GM12878 (cell line): ENCODE measurements around the gene IDI1. TPM values are rescaled to one million over a fixed set of nuclear protein-coding genes. Genes with fewer than 3 reads are reported as not detected.

Experiments
- ATAC-seq: fragments of 200-7000 bp; cut with Tn5 transposase; 3 replicates; pipeline ENCODE4 v1.9.1; 2020; ENCODE audit warnings: mild to moderate bottlenecking, moderate library complexity
- BruUV-seq: library from RNA; stranded (reverse); fragments of 400-500 nt; replicated peaks from 2 replicates; lab custom pipeline; 2021; lab: Mats Ljungman, UMichigan
- CTCF ChIA-PET: fragments of 300-600 bp; sonication (Branson Sonifier 250); formaldehyde crosslinking; extraction: SDS; loops from one replicate; lab custom pipeline; 2021; ENCODE audit warnings: inconsistent platforms; lab: Yijun Ruan, JAX
- POLR2A ChIA-PET: fragments of 350-600 bp; formaldehyde crosslinking; extraction: SDS; loops from one replicate; lab custom pipeline; 2021; ENCODE audit warnings: inconsistent platforms; lab: Charles Lee
- RAD21 ChIA-PET: fragments of 300-600 bp; sonication (Branson Sonifier 250); formaldehyde crosslinking; loops from one replicate; lab custom pipeline; 2023; ENCODE audit warnings: antibody characterized with exemption; ENCODE audit not compliant: unreplicated experiment; lab: Charles Lee
- SMC1A ChIA-PET: fragments of 300-600 bp; sonication (Branson Sonifier 250); formaldehyde crosslinking; loops from one replicate; lab custom pipeline; 2023; ENCODE audit not compliant: unreplicated experiment, uncharacterized antibody; lab: Charles Lee
- DNase-seq: peaks from one replicate; pipeline ENCODE4 v3.0.0-alpha.2; 2011; ENCODE audit warnings: low read depth, low spot score
- FAIRE-seq: peaks from 3 replicates; lab custom pipeline; 2011; peaks lifted over from hg19 to GRCh38; lab: Jason Lieb, UNC
- H2AFZ ChIP-seq: 2 replicates; pipeline ENCODE4 v1.6.0; 2011; ENCODE audit warnings: low read depth, low read length, control low read depth; ENCODE audit not compliant: control insufficient read depth
- H3K27ac ChIP-seq: 2 replicates; pipeline ENCODE4 v1.5.1; 2011; ENCODE audit warnings: control low read depth; ENCODE audit not compliant: control insufficient read depth, insufficient read depth
- H3K27me3 ChIP-seq, 2 experiments: replicated peaks in 1 of 2; 2 replicates each; pipeline versions ENCODE4 v1.6.0 to v1.6.1; 2011; ENCODE audit warnings: low read length in 1 of 2; ENCODE audit not compliant: control insufficient read depth in 2 of 2, insufficient read depth in 2 of 2
- H3K36me3 ChIP-seq, 2 experiments: 2 replicates each; pipeline ENCODE4 v1.5.1; 2011; ENCODE audit warnings: low read length in 1 of 2; ENCODE audit not compliant: control insufficient read depth in 2 of 2, insufficient read depth in 2 of 2
- H3K4me1 ChIP-seq: 2 replicates; pipeline ENCODE4 v1.6.1; 2011; ENCODE audit warnings: mild to moderate bottlenecking, low read length, moderate library complexity, mixed read lengths; ENCODE audit not compliant: control insufficient read depth, insufficient read depth
- H3K4me2 ChIP-seq: 2 replicates; pipeline ENCODE4 v1.6.0; 2011; ENCODE audit warnings: control low read depth; ENCODE audit not compliant: control insufficient read depth, insufficient read depth
- H3K4me3 ChIP-seq: fragments of 200-600 bp; sonication (generic); 2 replicates; pipeline ENCODE4 v1.5.1; 2016
- H3K79me2 ChIP-seq: 2 replicates; pipeline ENCODE4 v1.6.0; 2011; ENCODE audit warnings: low read length; ENCODE audit not compliant: control insufficient read depth, insufficient read depth
- H3K9ac ChIP-seq: 2 replicates; pipeline ENCODE4 v1.8.0; 2011; ENCODE audit warnings: low read length, control low read depth, mixed read lengths; ENCODE audit not compliant: control insufficient read depth, insufficient read depth
- H3K9me3 ChIP-seq: replicated peaks from 3 replicates; pipeline ENCODE4 v1.5.1; 2011; ENCODE audit warnings: mild to moderate bottlenecking, low read length; ENCODE audit not compliant: control insufficient read depth, insufficient read depth
- H4K20me1 ChIP-seq: 2 replicates; pipeline ENCODE4 v1.6.0; 2011; ENCODE audit not compliant: control insufficient read depth, insufficient read depth
- CREB1 ChIP-seq: IDR thresholded peaks from 2 replicates; pipeline ENCODE4 v1.6.1; 2012; ENCODE audit warnings: low read depth, mild to moderate bottlenecking, inconsistent platforms
- GABPA ChIP-seq: IDR thresholded peaks from 2 replicates; pipeline ENCODE4 v1.6.1; 2014; ENCODE audit warnings: antibody characterized with exemption, low read depth, mild to moderate bottlenecking, inconsistent platforms
- HCFC1 ChIP-seq: fragments of 150-350 bp; IDR thresholded peaks from 2 replicates; pipeline ENCODE4 v1.6.1; 2014; ENCODE audit warnings: low read length
- JUNB ChIP-seq: IDR thresholded peaks from 2 replicates; pipeline ENCODE4 v1.6.1; 2016; ENCODE audit warnings: antibody characterized with exemption, mild to moderate bottlenecking
- MYC ChIP-seq: IDR thresholded peaks from 2 replicates; pipeline ENCODE4 v1.6.1; 2011; ENCODE audit warnings: mild to moderate bottlenecking, low read length, moderate library complexity, inconsistent platforms; ENCODE audit not compliant: insufficient read depth, insufficient replicate concordance, insufficient read length, severe bottlenecking
- NBN ChIP-seq: fragments of 450-650 bp; IDR thresholded peaks from 2 replicates; pipeline ENCODE4 v1.6.1; 2016
- POLR2AphosphoS2 ChIP-seq: IDR thresholded peaks from 2 replicates; pipeline ENCODE4 v1.6.1; 2011; ENCODE audit warnings: low read depth, mild to moderate bottlenecking, low read length, improper control_type of control experiment, moderate library complexity
- WGBS: methylation state at CpG from one replicate; pipeline ENCODE4 v1.1.6; 2016; ENCODE audit warnings: low lambda C conversion rate; ENCODE audit not compliant: insufficient replicate concordance, insufficient coverage; ENCODE audit errors: missing lambda C conversion rate; 5-methylcytosine and 5-hydroxymethylcytosine counted together
- in situ Hi-C: fragments of 300-500 bp; cut with MboI; formaldehyde crosslinking; loops from 9 replicates; pipeline ENCODE4 v1.14.3; 2018; ENCODE audit warnings: mixed read lengths
- intact Hi-C: fragments of 100-400 bp; cut with micrococcal nuclease; formaldehyde crosslinking; loops from one replicate; pipeline ENCODE4 v1.14.2; 2022; ENCODE audit not compliant: unreplicated experiment
- polyA plus RNA-seq, 11 experiments: library from polyadenylated mRNA; depleted of rRNA in 4 of 11; unstranded in 6 of 11; stranded (reverse) in 5 of 11; fragments of >200 nt; fragmentation: Nextera tagmentation in 4 of 11; fragmentation: Illumina TruSeq in 1 of 11; extraction: Ambion mirVana in 4 of 11; extraction: Trizol in 1 of 11; gene quantifications; 1 replicate in 1 of 11; 2 replicates in 10 of 11; pipeline versions ENCODE4 v1.2.1 to v1.2.3, GENCODE V29; 2011 to 2016; ENCODE audit warnings: inconsistent platforms in 2 of 11, missing spikeins in 2 of 11, low read depth in 1 of 11
- total RNA-seq, 4 experiments: library from RNA; depleted of rRNA in 3 of 4; stranded (reverse); fragments of >200 nt in 3 of 4; fragmentation: Illumina TruSeq in 1 of 4; extraction: Trizol in 1 of 4; gene quantifications; 2 replicates each; pipeline versions ENCODE4 v1.2.1 to v1.2.3, GENCODE V29; 2013 to 2021
- TF ChIP-seq, protein P1 (sequence below): IDR thresholded peaks from 2 replicates; pipeline ENCODE4 v1.6.1; 2011; ENCODE audit warnings: borderline replicate concordance, low read depth, mild to moderate bottlenecking, moderate library complexity, low read length; ENCODE audit not compliant: insufficient read depth, poor library complexity, severe bottlenecking
- TF ChIP-seq, protein P2 (sequence below): fragments of 450-650 bp; IDR thresholded peaks from 2 replicates; pipeline ENCODE4 v1.6.1; 2016; ENCODE audit warnings: mild to moderate bottlenecking

The IDI1 gene
- total and polyA plus RNA-seq, 10 of the 15 experiments (the other 5 are each of a cell fraction or from before 2014, with no cell fraction given): 85.5 to 223 (median 157) TPM

DNA sequence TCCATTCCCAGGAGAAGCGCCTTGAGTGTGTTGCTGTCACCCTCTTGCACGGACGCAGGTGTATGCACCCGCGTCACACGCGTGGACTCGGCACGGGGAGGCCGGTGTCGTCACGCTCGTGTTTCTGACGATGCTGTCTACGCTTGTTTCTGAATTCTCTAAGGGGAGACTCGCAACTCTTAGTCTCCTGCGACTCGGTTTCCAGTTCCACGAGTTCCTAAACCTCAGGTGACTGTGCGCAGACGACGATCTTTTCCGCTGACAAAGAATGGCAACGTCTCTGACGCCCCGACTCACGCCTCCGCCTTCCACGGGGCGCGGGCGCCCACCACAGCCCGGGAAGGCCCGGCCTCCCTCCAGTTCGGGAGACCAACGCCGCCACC, 579 bp downstream of the IDI1 start (continued):
- TF ChIP-seq, protein P1, sequence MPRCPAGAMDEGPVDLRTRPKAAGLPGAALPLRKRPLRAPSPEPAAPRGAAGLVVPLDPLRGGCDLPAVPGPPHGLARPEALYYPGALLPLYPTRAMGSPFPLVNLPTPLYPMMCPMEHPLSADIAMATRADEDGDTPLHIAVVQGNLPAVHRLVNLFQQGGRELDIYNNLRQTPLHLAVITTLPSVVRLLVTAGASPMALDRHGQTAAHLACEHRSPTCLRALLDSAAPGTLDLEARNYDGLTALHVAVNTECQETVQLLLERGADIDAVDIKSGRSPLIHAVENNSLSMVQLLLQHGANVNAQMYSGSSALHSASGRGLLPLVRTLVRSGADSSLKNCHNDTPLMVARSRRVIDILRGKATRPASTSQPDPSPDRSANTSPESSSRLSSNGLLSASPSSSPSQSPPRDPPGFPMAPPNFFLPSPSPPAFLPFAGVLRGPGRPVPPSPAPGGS: peak; percentile 27
- TF ChIP-seq HCFC1: no peak
- peak; percentile 86 for TF ChIP-seq CREB1
- no peak for TF ChIP-seq POLR2AphosphoS2
- TF ChIP-seq NBN: 0 out of 2 replicates have a peak, but pooled peaks have one; percentile 5

DNA sequence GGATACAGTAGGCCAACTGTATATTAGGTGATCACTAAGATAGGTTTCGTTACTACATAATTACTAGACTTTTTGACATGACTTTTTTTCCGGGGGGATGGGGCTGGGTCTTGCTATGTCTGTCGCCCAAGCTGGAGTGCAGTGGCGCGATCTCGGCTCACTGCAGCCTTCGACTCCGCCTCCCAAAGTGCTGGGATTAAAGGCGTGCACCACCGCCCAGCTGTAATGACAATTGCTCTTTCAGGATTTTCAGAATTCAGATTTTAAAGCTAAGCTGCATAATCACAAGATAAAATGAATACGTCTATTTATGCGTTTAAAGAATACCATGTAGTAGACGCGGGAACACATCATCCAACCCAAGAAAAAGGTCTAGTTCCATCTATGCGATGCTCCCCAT, 982 bp downstream of the IDI1 start:
- Histone ChIP-seq H4K20me1 (peaks cover 3% of the 10 kb centered on the region; the same call in 1 of the 2 replicates), H3K4me3 (peak overlapping the region; percentile 73), H3K4me1 (peaks cover 5% of the 10 kb centered on the region), H3K9me3 (no peaks in the 10 kb centered on the region), H2AFZ (no peak overlapping the region), H3K36me3 (peaks cover 0 to 8% of the 10 kb centered on the region in 2 experiments; a peak in 2 of 4 replicates), H3K9ac (peak overlapping the region; percentile 92), H3K79me2 (peaks cover 81% of the 10 kb centered on the region), H3K27ac (peak overlapping the region; percentile 96), H3K27me3 (no peaks in the 10 kb centered on the region), H3K4me2 (peak overlapping the region; percentile 95)
- intact Hi-C loops: loop anchor here (2.0 kb wide), 1 partner anchor 117 kb away; the partner anchor contains the start of gene LARP4B
- ChIA-PET RAD21 (interaction anchor here (1.1 to 3.1 kb wide), 3 partner anchors 11 to 119 kb away, joined by 4 to 9 read pairs (median 7); partner anchors contain the start of gene GTPBP4), SMC1A (interaction anchor here (1.9 kb wide), 1 partner anchor 10 kb away, joined by 6 read pairs; no protein-coding TSS in a partner anchor), CTCF (no interaction called here), POLR2A (interaction anchor here (0.6 to 3.6 kb wide), 4 partner anchors 10 to 105 kb away, joined by 4 to 16 read pairs (median 10); no protein-coding TSS in a partner anchor)
- BruUV-seq: no TSS peak
- in situ Hi-C loops: no loop called here
- TF ChIP-seq, protein P2, sequence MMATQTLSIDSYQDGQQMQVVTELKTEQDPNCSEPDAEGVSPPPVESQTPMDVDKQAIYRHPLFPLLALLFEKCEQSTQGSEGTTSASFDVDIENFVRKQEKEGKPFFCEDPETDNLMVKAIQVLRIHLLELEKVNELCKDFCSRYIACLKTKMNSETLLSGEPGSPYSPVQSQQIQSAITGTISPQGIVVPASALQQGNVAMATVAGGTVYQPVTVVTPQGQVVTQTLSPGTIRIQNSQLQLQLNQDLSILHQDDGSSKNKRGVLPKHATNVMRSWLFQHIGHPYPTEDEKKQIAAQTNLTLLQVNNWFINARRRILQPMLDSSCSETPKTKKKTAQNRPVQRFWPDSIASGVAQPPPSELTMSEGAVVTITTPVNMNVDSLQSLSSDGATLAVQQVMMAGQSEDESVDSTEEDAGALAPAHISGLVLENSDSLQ: no peak
- TF ChIP-seq JUNB (no peak), GABPA (0 out of 2 replicates have a peak, but pooled peaks have one; percentile 12), MYC (no peak)
- no peak for FAIRE-seq
- DNase-seq: no peak
- under 1% methylated on average over 15 of the region's 15 CpGs for WGBS
- ATAC-seq: no peak
